HepG2 (cell line): Measurements from ENCODE around the gene C17orf75. TPM values are rescaled to one million over a fixed set of nuclear protein-coding genes. Genes with fewer than 3 reads are reported as not detected.

Experiments
- ARHGAP35 ChIP-seq: sonication (generic); formaldehyde crosslinking; IDR thresholded peaks from 2 replicates; pipeline ENCODE4 v1.9.0; 2022; ENCODE audit warnings: mild to moderate bottlenecking, inconsistent platforms, moderate library complexity, missing genetic modification reagents, borderline replicate concordance
- EHMT2 ChIP-seq: fragments of 200-600 bp; sonication (generic); IDR thresholded peaks from 2 replicates; pipeline ENCODE4 v1.7.0; 2017; ENCODE audit warnings: antibody characterized with exemption, low read depth, low read length, borderline replicate concordance
- GZF1 ChIP-seq: sonication (generic); formaldehyde crosslinking; IDR thresholded peaks from 2 replicates; pipeline ENCODE4 v1.5.1; 2020; ENCODE audit warnings: mild to moderate bottlenecking, missing genetic modification reagents
- HIC2 ChIP-seq: sonication (generic); formaldehyde crosslinking; IDR thresholded peaks from 2 replicates; pipeline ENCODE4 v1.9.0; 2022; ENCODE audit warnings: low read depth, missing genetic modification reagents
- IKZF1 ChIP-seq: fragments of 450-650 bp; IDR thresholded peaks from 2 replicates; pipeline ENCODE4 v1.7.1; 2016
- MATR3 ChIP-seq: sonication (generic); formaldehyde crosslinking; IDR thresholded peaks from 2 replicates; pipeline ENCODE4 v1.4.0; 2020; ENCODE audit warnings: missing genetic modification reagents
- MTF2 ChIP-seq: sonication (generic); formaldehyde crosslinking; IDR thresholded peaks from 2 replicates; pipeline ENCODE4 v1.5.0; 2020; ENCODE audit warnings: missing genetic modification reagents, borderline replicate concordance
- SKIL ChIP-seq: sonication (generic); formaldehyde crosslinking; IDR thresholded peaks from 2 replicates; pipeline ENCODE4 v1.8.0; 2022; ENCODE audit warnings: missing genetic modification reagents, mild to moderate bottlenecking, moderate library complexity, borderline replicate concordance
- TGIF2 ChIP-seq: IDR thresholded peaks from 2 replicates; pipeline ENCODE4 v1.6.1; 2016; ENCODE audit warnings: control low read depth, missing compliant biosample characterization
- ZBTB40 ChIP-seq, 2 experiments: fragments of 450-650 bp in 1 of 2; sonication (generic) in 1 of 2; formaldehyde crosslinking in 1 of 2; IDR thresholded peaks; 2 replicates each; pipeline versions ENCODE4 v1.6.1 to v1.8.0; 2016 to 2022; ENCODE audit warnings: antibody characterized with exemption in 1 of 2, mild to moderate bottlenecking in 1 of 2, missing genetic modification reagents in 1 of 2
- ZC3H4 ChIP-seq: sonication (generic); formaldehyde crosslinking; IDR thresholded peaks from 2 replicates; pipeline ENCODE4 v1.4.0; 2020; ENCODE audit warnings: missing genetic modification reagents, borderline replicate concordance
- ZFP90 ChIP-seq: sonication (generic); formaldehyde crosslinking; IDR thresholded peaks from 2 replicates; pipeline ENCODE4 v1.8.0; 2022; ENCODE audit warnings: missing genetic modification reagents, mild to moderate bottlenecking, inconsistent platforms, borderline replicate concordance
- ZSCAN12 ChIP-seq: sonication (generic); formaldehyde crosslinking; IDR thresholded peaks from 2 replicates; pipeline ENCODE4 v1.9.0; 2021; ENCODE audit warnings: mild to moderate bottlenecking, missing genetic modification reagents
- polyA plus RNA-seq, 8 experiments: library from polyadenylated mRNA; depleted of rRNA in 3 of 8; stranded (reverse) in 7 of 8; unstranded in 1 of 8; fragments of >200 nt; fragmentation: Illumina TruSeq in 4 of 8; extraction: Trizol in 4 of 8; gene quantifications; 2 replicates each; pipeline versions ENCODE4 v1.2.1 to v1.2.3, GENCODE V29; 2011 to 2016; ENCODE audit warnings: low read depth in 4 of 8, missing spikeins in 1 of 8, mixed read lengths in 1 of 8; ENCODE audit not compliant: insufficient read depth in 1 of 8
- total RNA-seq, 5 experiments: library from RNA; depleted of rRNA; stranded (reverse); fragments of >200 nt; fragmentation: Illumina TruSeq; extraction: Trizol; gene quantifications; 2 replicates each; pipeline ENCODE4 v1.2.3, GENCODE V29; 2016; ENCODE audit warnings: low read depth in 1 of 5

The C17orf75 gene
- total and polyA plus RNA-seq, 2 of the 13 experiments (the other 11 are each of a cell fraction or from before 2014, with no cell fraction given): 16.2 to 33.0 TPM

- TF ChIP-seq ZSCAN12 (CRISPR knock-in tag) (no peak), HIC2 (CRISPR knock-in tag) (no peak), TGIF2 (peak; percentile 64), MATR3 (CRISPR knock-in tag) (no peak), SKIL (CRISPR knock-in tag) (no peak), ZBTB40 (IDR thresholded peaks at IDR 0.05) (no peak), ZBTB40 (CRISPR knock-in tag; IDR thresholded peaks at IDR 0.05) (no peak; the same call in 1 of the 2 replicates), ARHGAP35 (0 out of 2 replicates have a peak, but pooled peaks have one; percentile 29), GZF1 (CRISPR knock-in tag) (0 out of 2 replicates have a peak, but pooled peaks have one; percentile 52), ZFP90 (CRISPR knock-in tag) (peak; percentile 33; the same call in 1 of the 2 replicates), EHMT2 (no peak), ZC3H4 (no peak), MTF2 (CRISPR knock-in tag) (0 out of 2 replicates have a peak, but pooled peaks have one; percentile 73), IKZF1 (no peak)
Observed at GRCh38 chr17:32349854-32350665, 8.1 kb upstream of the C17orf75 start, which contains the start of gene ZNF207 (continued).
